ENCODE results near the gene IQSEC1. TPM values are rescaled to one million over a fixed set of nuclear protein-coding genes. Genes with fewer than 3 reads are reported as not detected.

IQSEC1 gene
- total and polyA plus RNA-seq, 10 of the 15 experiments (the other 5 are each of a cell fraction or from before 2014, with no cell fraction given): 0.92 to 55.2 (median 8.5) TPM

GRCh38 chr3:13002398-13003124, 70.7 kb downstream of the IQSEC1 start (continued):
- no peak; the same call in 1 of the 2 replicates for TF ChIP-seq FOXM1 (IDR thresholded peaks at IDR 0.05; ENCODE audit: low read depth, low read length)
- TF ChIP-seq CHD1 (IDR thresholded peaks at IDR 0.05; ENCODE audit: low read depth, low read length): no peak
- TF ChIP-seq RCOR1 (conservative IDR thresholded peaks at IDR 0.05; ENCODE audit: low read depth, low read length): 0 out of 2 replicates have a peak, but pooled peaks have one; percentile 45
- TF ChIP-seq CBX5 (IDR thresholded peaks at IDR 0.05; ENCODE audit: low read depth): no peak
- peak; percentile 66 to 76 for TF ChIP-seq BHLHE40 (IDR thresholded peaks at IDR 0.05; ENCODE audit: borderline replicate concordance in 1 of 2, low read depth in 2 of 2, low read length in 1 of 2)
- TF ChIP-seq BCL11A (IDR thresholded peaks at IDR 0.05; ENCODE audit: low read depth, low read length): no peak
- TF ChIP-seq RAD21 (IDR thresholded peaks at IDR 0.05; ENCODE audit: insufficient read depth, low read depth, low read length): no peak
- peak; percentile 42 for TF ChIP-seq SMAD1 (IDR thresholded peaks at IDR 0.05; ENCODE audit: low read depth, partially characterized antibody)
- TF ChIP-seq PKNOX1 (IDR thresholded peaks at IDR 0.05): peak; percentile 83
- TF ChIP-seq E4F1 (IDR thresholded peaks at IDR 0.05; ENCODE audit: borderline replicate concordance, partially characterized antibody): no peak
- TF ChIP-seq PBX3 (IDR thresholded peaks at IDR 0.05; ENCODE audit: insufficient replicate concordance, low read depth, low read length): no peak
- no peak; a peak in 1 of 4 replicates for TF ChIP-seq ETV6 (conservative IDR thresholded peaks at IDR 0.05 in 1 of 2, IDR thresholded peaks at IDR 0.05 in 1 of 2; ENCODE audit: borderline replicate concordance in 1 of 2, low read depth in 1 of 2)
- peak; percentile 86 for TF ChIP-seq NFIC (IDR thresholded peaks at IDR 0.05; ENCODE audit: low read depth, low read length)
- no peak for TF ChIP-seq CEBPB (IDR thresholded peaks at IDR 0.05; ENCODE audit: borderline replicate concordance in 1 of 2, low read depth in 2 of 2, low read length in 2 of 2)
- TF ChIP-seq ATF7 (IDR thresholded peaks at IDR 0.05; ENCODE audit: low read depth): peak; percentile 88
- TF ChIP-seq POLR2AphosphoS5 (IDR thresholded peaks at IDR 0.05; ENCODE audit: low read length): peak; percentile 68
- TF ChIP-seq TCF12 (IDR thresholded peaks at IDR 0.05; ENCODE audit: low read depth, low read length): no peak
- peak; percentile 33 for TF ChIP-seq CUX1 (IDR thresholded peaks at IDR 0.05; ENCODE audit: insufficient replicate concordance, low read depth, low read length)
- no peak for TF ChIP-seq KAT2A (conservative IDR thresholded peaks at IDR 0.05; ENCODE audit: control insufficient read depth, low read depth, low read length)

All from GM12878 (cell line).